ENCODE data around the gene PHC2. TPM values are rescaled to one million over a fixed set of nuclear protein-coding genes. Genes with fewer than 3 reads are reported as not detected.

Gene PHC2
- polyA plus RNA-seq, 1 donor (not counting 4 experiments of a cell fraction or from before 2014, with no cell fraction given), result 51.7 TPM

- Histone ChIP-seq H3K4me2 (ENCODE audit: control insufficient read depth, extremely low read depth, insufficient read depth, low read depth, low read length) (peak overlapping the region; percentile 51), H3K4me3 (ENCODE audit: control insufficient read depth in 2 of 3, extremely low read depth in 1 of 3, insufficient read depth in 2 of 3, low read depth in 1 of 3, low read length in 3 of 3) (no peak overlapping the region), H4K20me1 (ENCODE audit: control insufficient read depth, extremely low read depth, insufficient read depth, low read length) (no peaks in the 10 kb centered on the region), H3K9me1 (ENCODE audit: control insufficient read depth, extremely low read depth, insufficient read depth, low read length) (no peaks in the 10 kb centered on the region), H2AFZ (ENCODE audit: control insufficient read depth, low read length) (peak overlapping the region; percentile 73), H3K27me3 (ENCODE audit: control insufficient read depth, extremely low read depth, insufficient read depth, low read length) (peaks cover 13% of the 10 kb centered on the region), H3K36me3 (ENCODE audit: control insufficient read depth in 2 of 2, extremely low read depth in 1 of 2, insufficient read depth in 2 of 2, low read length in 2 of 2) (no peaks in the 10 kb centered on the region), H3K79me2 (ENCODE audit: control insufficient read depth, insufficient read depth, low read length) (no peaks in the 10 kb centered on the region), H3K4me1 (ENCODE audit: control insufficient read depth, extremely low read depth, insufficient read depth, low read length) (no peaks in the 10 kb centered on the region), H3K9me3 (ENCODE audit: control insufficient read depth, low read depth, low read length) (no peaks in the 10 kb centered on the region), H3K27ac (ENCODE audit: control insufficient read depth, insufficient read depth, low read length) (no peak overlapping the region), H3K9ac (ENCODE audit: control insufficient read depth, extremely low read depth, insufficient read depth, low read length) (no peak overlapping the region)
- dilution Hi-C loops (cut with MboI; ENCODE audit: extremely low pct_ligation_motif_present, low sequenced_read_pairs), result no loop called here
- DNase-seq (ENCODE audit: low read depth, low spot score), result no peak
- no peak for FAIRE-seq
- TF ChIP-seq, protein P1, sequence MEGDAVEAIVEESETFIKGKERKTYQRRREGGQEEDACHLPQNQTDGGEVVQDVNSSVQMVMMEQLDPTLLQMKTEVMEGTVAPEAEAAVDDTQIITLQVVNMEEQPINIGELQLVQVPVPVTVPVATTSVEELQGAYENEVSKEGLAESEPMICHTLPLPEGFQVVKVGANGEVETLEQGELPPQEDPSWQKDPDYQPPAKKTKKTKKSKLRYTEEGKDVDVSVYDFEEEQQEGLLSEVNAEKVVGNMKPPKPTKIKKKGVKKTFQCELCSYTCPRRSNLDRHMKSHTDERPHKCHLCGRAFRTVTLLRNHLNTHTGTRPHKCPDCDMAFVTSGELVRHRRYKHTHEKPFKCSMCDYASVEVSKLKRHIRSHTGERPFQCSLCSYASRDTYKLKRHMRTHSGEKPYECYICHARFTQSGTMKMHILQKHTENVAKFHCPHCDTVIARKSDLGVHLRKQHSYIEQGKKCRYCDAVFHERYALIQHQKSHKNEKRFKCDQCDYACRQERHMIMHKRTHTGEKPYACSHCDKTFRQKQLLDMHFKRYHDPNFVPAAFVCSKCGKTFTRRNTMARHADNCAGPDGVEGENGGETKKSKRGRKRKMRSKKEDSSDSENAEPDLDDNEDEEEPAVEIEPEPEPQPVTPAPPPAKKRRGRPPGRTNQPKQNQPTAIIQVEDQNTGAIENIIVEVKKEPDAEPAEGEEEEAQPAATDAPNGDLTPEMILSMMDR (optimal IDR thresholded peaks at IDR 0.05 in 1 of 3, IDR thresholded peaks at IDR 0.05 in 1 of 3, conservative IDR thresholded peaks at IDR 0.05 in 1 of 3; ENCODE audit: extremely low read depth in 1 of 3, insufficient read depth in 2 of 3, low read length in 3 of 3), result no peak
- TF ChIP-seq EZH2 (IDR thresholded peaks at IDR 0.05; ENCODE audit: low read length), result no peak
Measured at GRCh38 chr1:33306653-33307493, 124.0 kb downstream of the PHC2 start.

- dilution Hi-C loops (cut with MboI; ENCODE audit: extremely low pct_ligation_motif_present, low sequenced_read_pairs), result no loop called here
- no peaks in the 10 kb centered on the region for H4K20me1 ChIP-seq (ENCODE audit: control insufficient read depth, extremely low read depth, insufficient read depth, low read length)
- DNase-seq (ENCODE audit: low read depth, low spot score), result no peak
- FAIRE-seq, result no peak
- H3K79me2 ChIP-seq (ENCODE audit: control insufficient read depth, insufficient read depth, low read length), result no peaks in the 10 kb centered on the region
- H3K9ac ChIP-seq (ENCODE audit: control insufficient read depth, extremely low read depth, insufficient read depth, low read length), result no peak overlapping the region
- no peak for TF ChIP-seq EZH2 (IDR thresholded peaks at IDR 0.05; ENCODE audit: low read length)
- TF ChIP-seq, protein P1 (optimal IDR thresholded peaks at IDR 0.05 in 1 of 3, IDR thresholded peaks at IDR 0.05 in 1 of 3, conservative IDR thresholded peaks at IDR 0.05 in 1 of 3; ENCODE audit: extremely low read depth in 1 of 3, insufficient read depth in 2 of 3, low read length in 3 of 3), result no peak
- no peaks in the 10 kb centered on the region for H3K9me3 ChIP-seq (ENCODE audit: control insufficient read depth, low read depth, low read length)
- no peaks in the 10 kb centered on the region for H3K9me1 ChIP-seq (ENCODE audit: control insufficient read depth, extremely low read depth, insufficient read depth, low read length)
- H3K4me1 ChIP-seq (ENCODE audit: control insufficient read depth, extremely low read depth, insufficient read depth, low read length), result no peaks in the 10 kb centered on the region
- no peak overlapping the region for H3K27ac ChIP-seq (ENCODE audit: control insufficient read depth, insufficient read depth, low read length)
- peak overlapping the region; percentile 51 for H3K4me2 ChIP-seq (ENCODE audit: control insufficient read depth, extremely low read depth, insufficient read depth, low read depth, low read length)
- no peak overlapping the region for H3K4me3 ChIP-seq (ENCODE audit: control insufficient read depth in 2 of 3, extremely low read depth in 1 of 3, insufficient read depth in 2 of 3, low read depth in 1 of 3, low read length in 3 of 3)
- H3K36me3 ChIP-seq (ENCODE audit: control insufficient read depth in 2 of 2, extremely low read depth in 1 of 2, insufficient read depth in 2 of 2, low read length in 2 of 2), result no peaks in the 10 kb centered on the region
- H2AFZ ChIP-seq (ENCODE audit: control insufficient read depth, low read length), result no peak overlapping the region
- H3K27me3 ChIP-seq (ENCODE audit: control insufficient read depth, extremely low read depth, insufficient read depth, low read length), result peaks cover 13% of the 10 kb centered on the region
Measured at GRCh38 chr1:33305816-33306652, 124.9 kb downstream of the PHC2 start.
